Putamen (tissue), 1 donor: ENCODE results near the gene UCK2.

Experiments
- DNase-seq: peaks from one replicate; pipeline ENCODE4 v3.0.0-alpha.2; 2016; ENCODE audit warnings: low spot score

UCK2 gene

GRCh38 chr1:165882168-165882837, 54.9 kb downstream of the UCK2 start:
- no peak for DNase-seq

- no peak for DNase-seq
These were observed 55.6 kb downstream of the UCK2 start for GRCh38 chr1:165883056-165883455.

- no peak for DNase-seq
These were observed 56.7 kb downstream of the UCK2 start for GRCh38 chr1:165884009-165884689.

- DNase-seq, result no peak
These were observed 57.4 kb downstream of the UCK2 start for GRCh38 chr1:165884690-165885304.

GRCh38 chr1:165885305-165885694, 57.9 kb downstream of the UCK2 start:
- no peak for DNase-seq

GRCh38 chr1:165886193-165886592, 58.8 kb downstream of the UCK2 start:
- DNase-seq, result no peak

GRCh38 chr1:165886983-165887382, 59.6 kb downstream of the UCK2 start:
- DNase-seq, result no peak

- DNase-seq, result no peak
These were observed 60.6 kb downstream of the UCK2 start for GRCh38 chr1:165887877-165888551.

- no peak for DNase-seq
These were observed 61.1 kb downstream of the UCK2 start for GRCh38 chr1:165888552-165888920.

GRCh38 chr1:165890684-165891083, 63.3 kb downstream of the UCK2 start:
- DNase-seq, result no peak

- no peak for DNase-seq
These were observed 63.9 kb downstream of the UCK2 start for GRCh38 chr1:165891111-165891860.

- no peak for DNase-seq
These were observed 65.5 kb downstream of the UCK2 start for GRCh38 chr1:165892935-165893334.

GRCh38 chr1:165893507-165893906, 66.1 kb downstream of the UCK2 start:
- DNase-seq, result no peak

GRCh38 chr1:165894591-165894990, 67.2 kb downstream of the UCK2 start:
- no peak for DNase-seq

GRCh38 chr1:165895451-165895871, 68.0 kb downstream of the UCK2 start:
- DNase-seq, result no peak

- no peak for DNase-seq
These were observed 68.9 kb downstream of the UCK2 start for GRCh38 chr1:165896277-165896676.

- DNase-seq, result no peak
These were observed 70.2 kb downstream of the UCK2 start for GRCh38 chr1:165897326-165898303.

- DNase-seq, result no peak
These were observed 71.4 kb downstream of the UCK2 start for GRCh38 chr1:165898837-165899236.

GRCh38 chr1:165899461-165899941, 72.1 kb downstream of the UCK2 start:
- no peak for DNase-seq

- no peak for DNase-seq
These were observed 73.4 kb downstream of the UCK2 start for GRCh38 chr1:165900576-165901380.
